Limb (tissue), 2 donors: ENCODE data around the gene EVC.

Experiments used
- DNase-seq, 2 donors: peaks; one replicate each; pipeline ENCODE4 v3.0.0-alpha.2; 2016; ENCODE audit errors: extremely low spot score in 2 of 2

Gene EVC

DNA sequence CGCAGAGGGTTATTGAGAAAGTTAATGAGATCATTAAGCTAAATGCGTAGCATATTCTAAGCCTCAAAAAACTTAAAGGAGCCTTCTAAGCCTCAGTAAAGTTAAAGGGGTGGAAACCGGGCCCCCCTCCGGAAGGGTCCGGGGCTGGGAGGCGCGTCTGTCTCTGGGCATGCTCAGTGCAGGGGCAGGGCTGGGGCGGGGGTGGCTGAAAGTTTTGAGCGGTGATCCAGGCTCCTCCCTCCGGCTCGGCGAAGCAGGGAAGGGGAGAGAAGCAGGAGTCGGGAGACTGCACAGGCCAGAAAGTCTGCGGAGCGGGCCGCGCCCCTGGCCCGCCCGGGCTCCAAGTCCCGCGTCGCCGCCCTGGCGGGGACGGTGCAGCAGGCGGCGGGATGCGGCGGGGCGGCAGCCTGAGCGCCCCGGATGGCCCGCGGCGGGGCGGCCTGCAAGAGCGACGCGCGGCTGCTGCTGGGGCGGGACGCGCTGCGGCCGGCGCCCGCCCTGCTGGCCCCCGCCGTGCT, at the start of gene EVC:
Gene EVC, plus strand, starts transcription at position 241 of the 518 bp plus-strand sequence. Its CDS starts 180 bp downstream, at position 421.
- peak; percentile 89 to 90 for DNase-seq

DNA sequence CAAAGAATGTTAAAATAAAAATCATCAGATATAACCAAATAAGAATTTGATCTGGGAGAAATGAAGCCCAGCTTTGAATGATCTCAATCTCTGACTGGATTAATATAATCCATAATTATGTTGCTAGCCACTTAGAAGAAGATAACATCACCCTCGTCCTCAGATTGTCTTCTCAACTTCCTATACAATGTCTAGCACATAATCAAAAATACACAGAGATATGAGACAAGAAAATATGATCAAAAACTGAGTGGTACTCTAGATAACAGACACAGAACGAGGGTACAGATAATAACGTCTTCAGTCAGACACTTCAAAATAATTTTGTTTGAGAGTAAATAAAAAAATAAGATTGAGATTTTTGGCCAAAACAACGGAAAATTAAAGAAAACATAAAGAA, 49.8 kb upstream of the EVC start:
- no peak for DNase-seq

DNA sequence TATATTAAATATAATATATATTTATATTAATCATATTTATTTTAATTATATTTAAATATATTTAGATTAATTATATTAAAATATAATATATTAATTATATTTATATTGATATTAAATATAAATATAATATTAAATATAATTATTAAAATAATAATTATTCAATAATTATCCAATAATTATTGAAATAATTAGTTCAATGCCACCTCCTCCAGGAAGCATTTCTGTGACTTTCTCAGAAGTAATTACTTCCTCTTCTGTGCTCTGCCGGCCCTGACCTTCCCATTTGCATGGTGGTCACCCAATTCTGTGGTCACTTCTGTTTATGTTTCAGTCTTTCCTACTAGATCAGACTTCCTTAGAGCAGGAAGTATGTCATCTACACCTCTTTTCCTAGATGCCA, 48.4 kb upstream of the EVC start:
- DNase-seq, result no peak

DNA sequence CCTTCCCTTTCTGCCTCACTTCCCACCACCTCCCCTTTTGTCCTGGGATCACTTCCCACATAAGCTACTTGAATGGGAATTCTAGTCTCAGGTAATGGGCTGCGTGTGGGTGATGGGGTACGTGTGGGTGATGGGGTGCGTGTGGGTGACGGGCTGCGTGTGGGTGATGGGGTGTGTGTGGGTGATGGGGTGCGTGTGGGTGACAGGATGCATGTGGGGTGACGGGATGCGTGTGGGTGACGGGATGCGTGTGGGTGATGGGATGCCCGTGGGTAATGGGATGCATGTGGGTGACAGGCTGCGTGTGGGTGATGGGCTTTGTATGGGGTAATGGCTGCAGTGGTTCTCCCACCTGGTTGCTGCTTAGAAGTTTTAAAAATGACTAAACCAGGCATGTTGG, 46.2 kb upstream of the EVC start:
- DNase-seq, result no peak

DNA sequence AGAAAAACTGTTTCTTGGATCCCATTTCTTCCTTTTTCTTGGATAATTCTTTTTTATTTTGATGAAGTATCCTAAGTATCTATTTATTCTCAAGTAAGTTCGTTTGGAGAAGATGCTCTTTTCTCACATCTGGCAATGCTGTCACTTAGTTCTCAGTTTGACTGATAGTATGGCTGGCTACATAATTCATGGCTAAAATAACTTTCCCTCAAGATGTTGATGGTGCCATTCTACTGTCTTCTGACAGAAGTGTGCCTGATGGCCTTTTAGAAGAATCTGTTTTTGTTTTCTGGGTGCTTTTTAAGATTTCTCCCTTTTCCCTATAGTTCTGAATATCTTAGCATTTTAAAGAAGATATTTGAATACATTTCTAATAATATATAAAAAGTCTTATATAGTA, 44.3 kb upstream of the EVC start:
- no peak for DNase-seq

DNA sequence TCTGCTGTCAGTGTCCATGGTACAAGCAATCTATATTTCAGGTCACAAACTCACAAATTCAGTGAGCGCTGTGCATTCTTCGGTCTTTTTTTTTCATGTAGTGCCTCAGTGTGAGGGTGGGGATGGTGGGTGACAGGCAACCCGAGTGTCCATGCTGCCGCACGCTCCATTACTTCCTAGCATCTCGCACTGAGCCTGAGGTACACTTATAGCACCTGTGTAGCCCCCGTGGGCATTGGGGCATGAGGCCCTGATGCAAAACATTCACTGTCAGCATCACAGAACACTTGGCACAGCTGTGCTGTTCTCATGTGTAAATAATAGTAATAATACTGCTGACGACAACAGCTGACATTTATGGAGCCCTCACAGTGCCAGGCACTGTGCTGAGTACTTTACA, 34.2 kb upstream of the EVC start:
- no peak for DNase-seq

DNA sequence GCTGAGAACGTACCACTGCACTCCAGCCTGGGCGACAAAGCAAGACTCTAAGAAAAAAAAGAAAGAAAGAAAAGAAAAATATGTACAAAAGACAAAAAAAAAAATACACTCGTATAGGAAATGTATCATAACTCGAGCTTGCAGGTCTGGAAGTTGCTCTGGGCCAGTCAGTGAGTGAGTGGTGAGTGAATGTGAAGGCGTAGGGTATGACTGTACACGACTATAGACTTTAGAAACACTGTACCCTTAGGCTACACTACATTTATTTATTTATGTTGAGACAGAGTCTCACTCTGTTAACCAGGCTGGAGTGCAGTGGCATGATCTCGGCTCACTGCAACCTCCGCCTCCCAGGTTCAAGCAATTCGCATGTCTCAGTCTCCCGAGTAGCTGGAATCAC, 32.0 kb upstream of the EVC start:
- DNase-seq, result no peak

DNA sequence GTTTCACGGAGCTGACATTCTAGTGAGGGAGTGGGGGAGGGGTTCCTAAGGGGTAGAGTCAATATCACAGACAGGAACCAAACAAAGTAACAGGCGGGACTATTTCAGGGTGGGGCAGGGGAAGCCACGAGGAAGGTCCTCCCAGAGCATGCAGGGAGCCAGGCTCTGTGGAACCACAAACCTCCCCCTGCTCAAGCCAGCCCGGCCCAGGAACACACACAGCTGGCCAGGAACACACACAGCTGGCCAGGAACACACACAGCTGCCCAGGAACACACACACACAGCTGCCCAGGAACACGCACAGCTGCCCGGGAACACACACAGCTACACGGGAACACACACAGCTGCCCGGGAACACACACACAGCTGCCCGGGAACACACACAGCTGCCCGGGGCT, 27.4 kb upstream of the EVC start:
- DNase-seq, result peak; percentile 5 to 36

DNA sequence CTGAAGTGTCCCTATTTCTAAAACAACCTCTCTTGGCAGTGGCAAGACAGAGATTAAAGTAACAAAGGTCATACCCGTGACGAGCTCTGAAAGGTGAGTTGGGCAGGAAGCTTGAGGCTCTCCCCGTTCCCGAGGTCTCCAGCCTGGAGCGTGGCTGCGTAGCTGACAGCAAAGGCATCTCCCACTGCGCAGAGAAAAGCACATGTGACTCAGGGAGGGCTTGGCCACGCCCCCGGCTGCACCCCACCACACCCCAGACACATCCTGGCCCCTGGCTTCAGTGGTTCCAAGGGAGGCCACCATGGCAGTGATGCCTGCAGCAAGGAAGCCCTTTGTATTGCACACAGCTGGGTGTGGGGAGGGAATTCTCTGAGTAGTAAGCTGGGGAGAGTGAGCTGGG, 25.7 kb upstream of the EVC start:
- no peak for DNase-seq

DNA sequence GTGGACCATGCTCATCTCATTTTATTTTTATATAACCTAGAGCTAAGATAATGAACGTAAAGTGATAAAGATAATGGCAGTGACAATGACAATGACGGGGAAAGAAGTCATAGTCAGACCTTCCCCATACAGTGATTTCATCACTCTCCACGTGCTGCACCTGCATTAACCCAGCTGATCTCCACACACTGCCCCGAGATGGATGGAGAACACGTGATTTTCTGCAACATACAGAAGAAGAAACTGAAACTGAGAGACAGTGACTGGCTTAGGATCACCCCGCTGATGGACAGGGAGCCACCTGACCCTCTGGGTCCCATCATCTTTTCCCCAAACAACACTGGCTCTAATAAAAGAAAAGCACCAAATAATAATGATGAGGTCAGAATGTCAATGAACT, 24.7 kb upstream of the EVC start:
- DNase-seq, result no peak

DNA sequence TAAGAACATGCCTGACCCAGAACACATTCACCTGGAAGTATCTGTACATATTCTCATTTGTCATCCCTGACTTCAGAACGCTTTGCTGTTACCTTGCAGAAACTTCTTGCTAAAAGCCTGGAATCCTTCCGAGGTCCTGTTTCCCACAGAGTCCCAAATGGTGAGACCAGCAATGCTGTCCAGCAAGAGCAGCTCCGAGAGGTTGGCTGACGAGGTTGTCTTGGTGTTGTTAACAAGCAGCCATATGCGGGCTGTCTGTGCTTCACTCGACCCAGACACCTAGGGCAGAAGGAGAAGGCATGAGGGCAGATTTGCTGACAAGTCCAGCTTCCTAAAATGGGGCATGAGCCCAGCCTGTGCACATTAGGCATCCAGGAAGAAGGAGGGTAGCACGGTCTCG, 21.9 kb upstream of the EVC start:
- no peak for DNase-seq

DNA sequence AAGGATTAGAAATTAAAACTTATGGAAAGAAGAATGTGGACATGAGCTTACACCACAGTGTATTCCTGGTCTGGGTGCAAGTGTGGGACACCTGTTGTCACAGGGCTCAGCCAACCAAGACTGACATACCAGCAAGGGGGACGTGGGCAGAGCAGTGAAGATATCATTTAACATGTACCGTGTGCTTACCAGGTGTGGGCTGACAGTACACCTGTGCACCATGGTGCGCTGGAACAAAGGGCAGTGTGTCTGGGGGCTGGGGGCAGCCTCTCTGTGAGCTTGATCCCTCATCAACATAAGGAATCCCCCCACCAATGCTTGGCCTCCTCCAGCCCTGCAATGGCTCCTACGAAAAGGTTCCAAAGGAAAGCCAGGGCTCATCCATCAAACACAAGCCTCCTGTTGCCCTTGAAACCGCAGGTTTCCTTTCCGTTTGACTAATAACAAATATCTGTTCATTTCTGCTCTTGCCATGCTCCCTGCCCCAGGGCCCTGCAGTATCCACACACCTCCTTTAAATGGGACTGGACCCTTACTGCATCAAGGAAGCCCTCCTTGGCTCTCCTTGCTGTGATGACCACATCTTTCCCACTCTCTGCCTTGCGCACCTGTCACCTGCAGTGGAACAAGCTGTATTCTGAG, 19.4 kb upstream of the EVC start:
- DNase-seq, result no peak

DNA sequence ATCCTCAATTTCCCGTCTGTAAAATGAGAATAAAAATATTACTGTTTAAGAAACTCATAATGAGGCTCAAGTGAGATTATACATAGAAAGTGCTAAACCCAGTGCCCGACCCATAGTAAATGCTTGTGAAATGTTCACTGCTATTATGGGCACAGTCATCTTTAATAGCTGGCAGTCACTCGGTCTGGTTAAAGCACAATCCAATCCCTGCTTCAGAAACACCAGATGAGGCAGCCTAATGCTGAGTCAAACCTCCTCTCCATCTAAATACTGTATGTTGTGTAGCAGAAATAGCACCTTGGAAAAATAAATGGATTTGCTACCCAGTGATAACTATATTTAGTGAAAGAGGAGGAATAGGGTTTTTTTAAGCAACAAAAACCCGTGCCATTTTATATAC, 17.1 kb upstream of the EVC start:
- no peak for DNase-seq

DNA sequence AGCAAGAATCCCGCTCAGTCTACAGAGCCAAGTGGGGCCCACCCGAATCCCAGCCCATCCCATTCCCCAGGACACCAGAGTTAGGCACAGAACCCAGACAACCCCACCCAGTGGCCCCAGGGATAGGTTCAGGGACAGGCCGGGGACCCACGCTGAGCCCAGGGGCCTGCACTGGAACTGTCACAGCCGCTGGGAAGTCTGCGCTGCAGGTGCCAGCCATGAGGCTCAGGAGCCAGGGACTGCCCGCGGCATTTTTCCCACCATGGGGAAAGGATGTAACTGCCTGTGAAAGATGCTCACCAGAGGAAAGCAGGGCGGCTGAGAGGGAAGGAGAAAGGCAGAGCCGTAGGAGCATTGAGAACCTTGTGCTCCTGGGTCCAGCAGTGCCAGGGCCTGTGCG, 14.7 kb upstream of the EVC start:
- DNase-seq, result no peak

DNA sequence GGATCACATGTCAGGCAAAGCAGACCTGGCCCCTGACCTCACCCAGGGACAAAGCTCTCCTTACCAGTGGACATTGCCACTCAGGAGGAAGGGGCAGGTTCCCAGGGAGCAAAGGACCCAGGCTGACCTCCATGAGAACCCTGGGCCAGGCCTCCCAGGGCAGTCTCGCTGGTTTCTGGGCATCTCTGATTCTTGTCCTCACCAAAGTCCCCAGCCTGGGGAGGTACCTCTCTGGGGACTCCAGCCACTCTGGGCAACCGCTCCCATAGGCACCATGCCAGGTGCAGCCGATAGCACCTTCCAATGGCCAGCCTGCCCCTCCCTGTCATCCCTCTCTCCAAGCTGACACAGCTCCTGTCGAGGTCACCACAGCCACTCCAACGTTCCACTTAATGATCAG, 10.5 kb upstream of the EVC start:
- DNase-seq, result no peak

DNA sequence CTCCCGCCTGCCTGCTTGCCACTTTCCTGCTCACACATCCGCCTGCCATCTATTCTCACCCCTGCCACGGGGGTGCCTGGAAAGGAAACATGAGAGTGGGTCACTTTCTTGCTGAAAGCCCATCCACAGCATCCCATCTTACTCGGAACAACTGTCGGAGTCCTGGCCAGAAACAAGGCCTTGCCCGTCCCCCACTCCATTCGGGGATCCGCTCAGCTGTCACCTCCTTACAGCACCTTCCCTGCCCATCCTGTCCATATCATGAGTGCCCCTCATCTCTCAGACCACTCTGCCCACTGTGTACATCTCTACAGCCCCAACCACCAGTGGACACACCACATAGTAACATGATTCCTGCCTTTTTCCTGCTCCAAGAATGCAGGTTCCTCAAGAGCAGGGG, 9.0 kb upstream of the EVC start:
- no peak for DNase-seq

DNA sequence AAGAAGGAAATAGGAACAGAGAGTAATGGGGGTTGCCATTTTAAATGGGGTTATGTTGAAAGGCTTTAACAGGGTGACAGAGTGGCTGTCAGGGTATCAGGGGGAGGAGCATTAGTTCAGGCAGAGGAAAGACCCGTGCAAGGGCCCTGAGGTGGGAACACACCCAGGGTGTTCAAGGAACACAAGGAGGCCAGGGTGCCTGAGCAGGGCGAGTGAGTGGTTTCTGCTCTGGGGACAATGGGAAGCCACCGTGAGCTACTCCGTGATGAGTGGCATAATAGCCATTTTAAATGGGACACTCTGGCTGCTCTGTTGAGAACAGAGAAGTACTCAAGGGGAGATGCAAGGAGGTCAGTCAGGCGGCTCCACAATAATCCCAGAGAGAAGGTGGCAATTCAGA, 7.2 kb upstream of the EVC start:
- DNase-seq, result no peak

DNA sequence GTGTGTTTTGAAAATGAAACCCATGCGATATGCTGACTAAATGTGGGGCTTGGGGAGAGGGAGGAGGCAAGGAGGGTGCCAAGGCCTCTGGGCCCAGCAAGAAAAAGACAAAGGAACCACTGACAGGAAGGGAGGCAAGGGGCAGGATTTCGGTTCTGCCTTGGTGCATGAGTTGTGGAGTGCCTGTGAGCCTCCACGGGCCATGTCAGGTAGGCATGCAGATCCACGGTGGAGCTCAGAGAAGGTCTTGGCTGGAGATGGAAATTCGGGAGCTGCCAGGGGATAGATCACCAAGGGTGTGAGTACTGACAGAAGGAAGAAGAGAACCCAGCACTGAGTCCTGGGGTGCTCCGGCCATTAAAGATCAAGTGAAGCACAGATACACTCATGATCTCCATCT, 6.7 kb upstream of the EVC start:
- DNase-seq, result no peak

DNA sequence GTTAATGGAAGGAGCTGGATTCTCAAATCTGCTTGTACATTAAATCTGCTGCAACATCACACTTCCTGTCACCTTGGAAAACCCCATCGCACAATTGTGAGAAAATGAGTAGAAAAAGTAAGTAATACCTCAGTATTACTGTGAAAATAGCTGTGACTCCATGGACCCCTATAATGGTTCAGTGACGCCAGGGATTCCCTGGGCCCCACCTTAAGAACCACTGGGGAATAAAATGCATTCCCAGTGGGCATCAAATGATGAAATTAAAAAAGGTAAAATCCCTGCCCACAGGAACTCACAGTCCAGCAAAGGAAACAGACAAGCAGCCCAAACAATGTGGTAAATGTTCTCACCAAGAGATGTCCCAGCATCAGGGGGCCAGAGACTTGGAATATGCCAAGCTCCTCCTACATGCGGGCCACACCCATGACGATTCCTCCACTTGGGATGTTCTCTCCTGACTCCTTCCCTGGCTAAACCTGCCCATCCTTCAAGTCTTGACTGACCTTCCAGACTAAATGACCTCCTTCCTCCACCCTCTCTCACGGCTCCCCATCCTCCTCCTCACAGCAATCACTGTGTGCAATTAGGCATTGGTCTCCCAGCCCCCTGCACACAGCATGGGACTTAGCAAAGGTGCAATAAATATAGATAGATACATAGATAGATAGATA, 5.2 kb upstream of the EVC start:
- DNase-seq, result no peak

DNA sequence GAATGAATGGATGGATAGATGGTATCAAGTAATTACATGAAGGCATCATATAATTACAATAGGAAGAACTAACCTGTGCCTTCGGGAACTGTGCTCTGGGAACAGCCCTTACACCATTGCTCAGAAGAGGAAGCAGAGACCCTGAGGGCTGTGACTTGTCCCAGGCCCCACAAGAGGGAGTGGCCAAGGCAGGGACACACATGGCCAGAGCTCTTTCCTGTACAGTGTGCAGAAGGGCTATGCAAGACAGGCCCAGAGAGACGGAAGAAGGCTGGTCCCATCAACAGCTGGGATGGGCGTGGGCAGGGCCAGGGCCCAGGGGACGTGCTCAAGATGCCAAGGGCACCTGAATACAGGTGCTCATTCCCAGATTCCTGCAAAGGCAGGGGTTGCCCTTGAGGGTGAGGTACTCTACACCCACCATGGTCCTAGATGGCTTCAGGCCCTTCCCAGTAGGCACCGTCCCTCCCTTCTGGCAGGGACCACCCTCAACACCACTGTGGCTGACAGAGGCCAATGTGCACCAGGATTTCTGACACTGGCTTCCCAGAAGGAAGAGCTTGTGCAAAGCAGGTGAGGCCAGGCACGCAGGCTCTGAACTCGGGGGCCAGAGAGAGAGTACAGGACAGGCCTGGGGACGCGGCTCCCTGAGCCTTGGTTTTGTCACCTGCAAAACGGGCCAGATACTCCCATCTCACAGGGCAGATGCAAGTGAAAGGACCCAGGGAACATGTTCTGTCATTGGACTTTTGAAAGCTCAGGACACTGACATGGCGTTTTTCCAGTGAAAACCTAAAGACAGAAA, 4.3 kb upstream of the EVC start:
- no peak for DNase-seq

DNA sequence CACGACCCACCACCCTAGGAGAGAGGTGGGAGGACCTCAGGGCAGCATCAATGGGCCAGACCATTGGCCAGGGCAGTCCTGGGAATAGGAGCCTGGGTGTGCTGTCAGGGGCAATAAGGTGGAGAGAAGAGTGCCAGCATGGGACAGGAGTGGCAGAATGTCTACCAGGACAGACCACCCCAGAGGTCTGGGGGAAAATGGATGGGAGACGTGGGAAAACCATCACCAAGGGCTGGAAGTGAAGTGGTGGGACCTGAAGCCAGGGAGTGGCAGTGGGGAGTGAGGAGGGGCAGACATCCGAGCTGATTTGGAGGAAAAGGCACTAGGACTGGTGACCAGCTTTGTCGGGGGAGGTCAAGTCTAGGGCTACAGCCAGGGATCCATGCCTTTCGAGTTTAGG, 3.6 kb upstream of the EVC start:
- no peak for DNase-seq

DNA sequence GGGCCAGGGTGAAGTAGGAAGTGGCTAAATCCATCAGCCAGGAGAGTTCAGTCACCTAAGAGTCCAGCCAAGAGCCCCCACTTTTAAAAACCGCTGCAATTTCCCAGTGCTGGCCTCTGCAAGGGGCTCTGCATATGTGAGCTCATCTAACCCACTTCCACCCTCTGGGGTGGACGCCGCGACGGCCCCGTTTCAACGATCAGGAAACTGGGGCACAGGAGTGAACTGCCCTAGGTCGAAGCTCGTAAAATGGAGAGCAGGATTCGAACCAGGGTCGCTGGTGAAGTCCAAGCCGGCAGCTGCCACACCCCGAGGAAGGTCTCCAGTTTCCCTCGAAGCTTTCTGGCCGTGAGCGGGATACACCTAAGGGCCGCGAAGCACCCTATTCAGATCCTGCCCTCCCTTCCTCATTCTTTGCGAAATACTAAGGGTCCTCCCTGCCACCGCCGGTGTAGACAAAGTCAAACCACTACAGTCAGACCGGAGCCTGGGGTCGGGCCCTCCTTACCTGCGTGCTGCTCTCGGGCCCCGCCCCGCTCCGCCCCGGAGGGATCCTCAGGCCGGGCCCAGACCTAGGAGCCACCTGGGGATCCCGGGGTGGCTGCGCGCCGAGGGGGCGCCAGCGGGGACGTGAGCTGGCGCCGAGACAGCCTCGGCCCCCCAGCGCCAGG, 3.1 kb upstream of the EVC start:
- DNase-seq, result peak in 1 of 2 donors; percentile 47
